CD4-positive, alpha-beta T cell (primary cell): ENCODE results near the gene DCBLD2. TPM values are rescaled to one million over a fixed set of nuclear protein-coding genes. Genes with fewer than 3 reads are reported as not detected.

Experiments
- ATAC-seq: fragments of 200-7000 bp; cut with Tn5 transposase; one replicate; pipeline ENCODE4 v1.10.0; 2022; ENCODE audit warnings: mild to moderate bottlenecking; ENCODE audit not compliant: poor library complexity
- CTCF ChIA-PET: fragments of 350-600 bp; sonication (Branson Sonifier 250); formaldehyde crosslinking; loops from one replicate; lab custom pipeline; 2021; ENCODE audit warnings: antibody characterized with exemption, inconsistent platforms; lab: Charles Lee
- POLR2A ChIA-PET: fragments of 350-600 bp; sonication (Branson Sonifier 250); formaldehyde crosslinking; loops from one replicate; lab custom pipeline; 2021; ENCODE audit warnings: antibody characterized with exemption, inconsistent platforms; lab: Charles Lee
- DNase-seq, 14 experiments: peaks; one replicate each; pipeline ENCODE4 v3.0.0-alpha.2; 2013 to 2020; ENCODE audit warnings: mixed read lengths in 2 of 14
- H3K27ac ChIP-seq, 2 donors: one replicate each; pipeline versions ENCODE4 v1.5.1 to v1.7.0; 2013; ENCODE audit warnings: low read length in 2 of 2, low read depth in 1 of 2, mild to moderate bottlenecking in 1 of 2
- H3K27me3 ChIP-seq, 2 experiments: 1 replicate in 1 of 2; 2 replicates in 1 of 2; pipeline versions ENCODE4 v1.6.1 to v1.7.0; 2013; ENCODE audit warnings: low read length in 2 of 2, control low read depth in 1 of 2, mild to moderate bottlenecking in 1 of 2, moderate library complexity in 1 of 2; ENCODE audit not compliant: insufficient read depth in 2 of 2, control insufficient read depth in 1 of 2
- H3K36me3 ChIP-seq: one replicate; pipeline ENCODE4 v1.6.1; 2013; ENCODE audit warnings: low read length, control low read depth; ENCODE audit not compliant: insufficient read depth
- H3K4me1 ChIP-seq: one replicate; pipeline ENCODE4 v1.6.1; 2013; ENCODE audit warnings: low read length, control low read depth; ENCODE audit not compliant: insufficient read depth
- H3K4me3 ChIP-seq: one replicate; pipeline ENCODE4 v1.5.1; 2013; ENCODE audit warnings: mild to moderate bottlenecking, low read length, moderate library complexity
- H3K9me3 ChIP-seq, 2 experiments: 1 replicate in 1 of 2; 2 replicates in 1 of 2; pipeline versions ENCODE4 v1.6.1 to v1.7.0; 2013; ENCODE audit warnings: low read length in 2 of 2, mild to moderate bottlenecking in 2 of 2, control low read depth in 1 of 2, moderate library complexity in 1 of 2; ENCODE audit not compliant: control insufficient read depth in 1 of 2, insufficient read depth in 1 of 2
- H3K27ac Mint-ChIP-seq: one replicate; pipeline ENCODE4 v1.8.0; 2020; ENCODE audit warnings: mixed read lengths
- H3K27me3 Mint-ChIP-seq: one replicate; pipeline ENCODE4 v1.8.0; 2021; ENCODE audit warnings: mixed read lengths
- H3K36me3 Mint-ChIP-seq: one replicate; pipeline ENCODE4 v1.8.0; 2021; ENCODE audit warnings: low read depth, mixed read lengths
- H3K4me1 Mint-ChIP-seq: one replicate; pipeline ENCODE4 v1.8.0; 2021; ENCODE audit warnings: low read depth, mixed read lengths
- H3K4me3 Mint-ChIP-seq: one replicate; pipeline ENCODE4 v1.8.0; 2020; ENCODE audit warnings: mild to moderate bottlenecking, mixed read lengths
- H3K9me3 Mint-ChIP-seq: one replicate; pipeline ENCODE4 v1.8.0; 2020; ENCODE audit warnings: mixed read lengths
- intact Hi-C, 2 experiments: fragments of 100-400 bp; cut with DNase I in 1 of 2; cut with micrococcal nuclease in 1 of 2; formaldehyde crosslinking; loops; one replicate each; pipeline versions ENCODE4 v1.15.1 to v1.9.0; 2023 to 2025; cut with DNase I, micrococcal nuclease
- total RNA-seq, 174 experiments: library from RNA in 2 of 174; stranded (reverse) in 2 of 174; gene quantifications; one replicate each; pipeline ENCODE4 v1.2.3 and lab custom pipeline; 2021 to 2026
- TF ChIP-seq, protein P1 (sequence below): fragments of 200-600 bp; IDR thresholded peaks from one replicate; pipeline ENCODE4 v1.8.0; 2022; ENCODE audit warnings: antibody characterized with exemption, mild to moderate bottlenecking

DCBLD2 gene
- total RNA-seq, 2 experiments from 2014 or later, result 2.2 to 2.5 TPM

DNA sequence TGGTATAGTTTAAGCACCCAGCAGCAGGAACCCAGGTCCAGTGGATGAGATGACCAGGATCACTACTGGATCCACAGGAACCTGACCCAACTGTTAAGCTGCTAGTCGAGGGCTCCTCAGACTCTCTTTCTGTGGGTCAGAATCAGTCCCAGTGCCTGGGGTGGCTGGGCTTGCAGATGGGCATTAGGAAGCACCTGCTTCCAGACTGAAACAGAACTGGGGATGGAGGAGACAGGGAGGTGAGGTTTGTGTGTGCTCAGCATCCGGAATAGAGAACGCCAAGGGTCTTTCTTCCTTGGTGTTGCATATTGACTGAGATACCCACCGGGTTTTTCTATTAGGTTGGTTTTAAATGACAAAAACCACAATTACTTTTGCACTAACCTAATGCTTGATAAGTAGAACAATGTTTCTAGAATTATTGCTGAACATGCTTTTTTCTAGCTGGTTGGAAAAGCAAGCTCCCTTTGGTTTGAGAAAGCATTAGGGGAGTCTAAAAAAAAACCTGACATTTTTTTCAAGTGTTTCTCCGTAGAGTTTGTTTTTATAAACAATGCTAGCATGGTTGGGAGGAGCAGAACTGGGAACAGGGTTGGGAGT lies 137.6 kb downstream of the DCBLD2 start:
- Mint-ChIP-seq H3K4me1 (peaks cover 4% of the 10 kb centered on the region), H3K27me3 (peaks cover 21% of the 10 kb centered on the region), H3K9me3 (no peaks in the 10 kb centered on the region), H3K4me3 (no peak overlapping the region), H3K36me3 (no peaks in the 10 kb centered on the region), H3K27ac (no peak overlapping the region)
- no peaks in the 10 kb centered on the region for H3K27me3 ChIP-seq
- ChIA-PET CTCF (no interaction called here), POLR2A (no interaction called here)
- TF ChIP-seq, protein P1, sequence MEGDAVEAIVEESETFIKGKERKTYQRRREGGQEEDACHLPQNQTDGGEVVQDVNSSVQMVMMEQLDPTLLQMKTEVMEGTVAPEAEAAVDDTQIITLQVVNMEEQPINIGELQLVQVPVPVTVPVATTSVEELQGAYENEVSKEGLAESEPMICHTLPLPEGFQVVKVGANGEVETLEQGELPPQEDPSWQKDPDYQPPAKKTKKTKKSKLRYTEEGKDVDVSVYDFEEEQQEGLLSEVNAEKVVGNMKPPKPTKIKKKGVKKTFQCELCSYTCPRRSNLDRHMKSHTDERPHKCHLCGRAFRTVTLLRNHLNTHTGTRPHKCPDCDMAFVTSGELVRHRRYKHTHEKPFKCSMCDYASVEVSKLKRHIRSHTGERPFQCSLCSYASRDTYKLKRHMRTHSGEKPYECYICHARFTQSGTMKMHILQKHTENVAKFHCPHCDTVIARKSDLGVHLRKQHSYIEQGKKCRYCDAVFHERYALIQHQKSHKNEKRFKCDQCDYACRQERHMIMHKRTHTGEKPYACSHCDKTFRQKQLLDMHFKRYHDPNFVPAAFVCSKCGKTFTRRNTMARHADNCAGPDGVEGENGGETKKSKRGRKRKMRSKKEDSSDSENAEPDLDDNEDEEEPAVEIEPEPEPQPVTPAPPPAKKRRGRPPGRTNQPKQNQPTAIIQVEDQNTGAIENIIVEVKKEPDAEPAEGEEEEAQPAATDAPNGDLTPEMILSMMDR, result no peak
- DNase-seq, result no peak
- intact Hi-C loops, result no loop called here
- H3K4me3 ChIP-seq, result peak overlapping the region; percentile 2
- no peak overlapping the region for H3K27ac ChIP-seq
- H3K36me3 ChIP-seq, result no peaks in the 10 kb centered on the region
- H3K4me1 ChIP-seq, result no peaks in the 10 kb centered on the region
- H3K9me3 ChIP-seq, result no peaks in the 10 kb centered on the region
- ATAC-seq, result no peak

DNA sequence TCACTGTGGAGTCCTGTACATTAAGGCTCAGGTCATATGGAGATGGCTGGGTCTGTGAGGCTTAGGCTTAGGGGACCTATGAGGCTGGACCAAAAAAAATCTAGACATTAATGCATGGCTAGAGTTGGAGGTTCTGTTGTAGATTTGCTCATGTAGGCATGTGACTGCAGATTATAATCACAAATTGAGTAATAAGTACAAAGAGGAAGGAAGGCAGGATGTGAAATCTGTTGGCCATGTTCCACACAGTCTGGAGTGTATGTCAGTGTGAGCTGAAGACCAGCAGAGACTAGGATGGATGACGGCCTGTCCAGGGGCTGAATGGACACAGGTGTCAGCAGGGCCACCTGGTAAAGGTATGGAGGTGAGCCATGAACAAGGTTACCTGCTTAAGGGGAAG lies 138.4 kb downstream of the DCBLD2 start, which contains the start of gene ST3GAL6:
Gene ST3GAL6, plus strand, starts transcription at position 265 of the 400 bp plus-strand sequence. CDS start 5,101 bp downstream, outside the sequence.
- H3K27me3 ChIP-seq, result no peaks in the 10 kb centered on the region
- peaks cover 21% of the 10 kb centered on the region for H3K27me3 Mint-ChIP-seq
- peaks cover 4% of the 10 kb centered on the region for H3K4me1 Mint-ChIP-seq
- no peaks in the 10 kb centered on the region for H3K4me1 ChIP-seq
- no peaks in the 10 kb centered on the region for H3K36me3 Mint-ChIP-seq
- no peaks in the 10 kb centered on the region for H3K9me3 Mint-ChIP-seq
- peak in 2 of 14 experiments; percentile 47 to 51 for DNase-seq
- no peak within 1 kb of the TSS for H3K27ac ChIP-seq
- peak within 1 kb of the TSS; percentile 2 for H3K4me3 ChIP-seq
- no peaks in the 10 kb centered on the region for H3K36me3 ChIP-seq
- TF ChIP-seq, protein P1, result no peak
- ChIA-PET CTCF (no interaction called here), POLR2A (no interaction called here)
- no peak within 1 kb of the TSS for H3K27ac Mint-ChIP-seq
- ATAC-seq, result no peak
- intact Hi-C loops, result no loop called here
- H3K4me3 Mint-ChIP-seq, result no peak within 1 kb of the TSS
- H3K9me3 ChIP-seq, result no peaks in the 10 kb centered on the region

DNA sequence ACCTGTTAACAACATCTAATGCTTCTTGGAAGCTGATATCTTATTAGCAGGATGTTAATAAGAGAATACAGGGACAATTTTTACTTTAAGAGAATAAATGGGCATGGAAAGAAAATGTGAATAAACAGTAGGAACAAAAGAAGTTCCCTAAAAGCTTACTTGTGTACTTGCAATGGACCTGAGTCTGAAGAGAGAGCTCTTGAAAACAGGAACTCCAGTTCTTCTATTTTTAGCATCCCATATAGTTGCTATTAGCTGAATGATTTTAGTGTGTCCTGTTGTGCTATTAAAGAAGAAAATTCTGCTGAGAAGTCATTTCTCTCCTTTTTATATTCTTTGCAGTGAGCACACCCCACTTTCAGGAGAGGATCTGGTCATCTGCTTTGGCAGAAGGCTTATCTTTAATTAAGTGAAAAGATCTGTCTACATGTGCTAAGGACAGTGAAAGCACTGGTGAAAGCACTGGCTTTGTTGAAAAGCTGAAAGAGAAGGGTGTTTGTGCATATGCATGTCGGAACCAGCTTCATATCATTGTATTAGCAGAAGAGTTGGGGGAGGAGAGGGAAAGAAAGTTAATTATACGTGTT lies 139.8 kb downstream of the DCBLD2 start:
- no peaks in the 10 kb centered on the region for H3K9me3 Mint-ChIP-seq
- ChIA-PET POLR2A (no interaction called here), CTCF (no interaction called here)
- no peak overlapping the region for H3K27ac Mint-ChIP-seq
- Histone ChIP-seq H3K27ac (no peak overlapping the region), H3K4me1 (no peaks in the 10 kb centered on the region), H3K27me3 (no peaks in the 10 kb centered on the region), H3K4me3 (no peak overlapping the region), H3K9me3 (no peaks in the 10 kb centered on the region), H3K36me3 (no peaks in the 10 kb centered on the region)
- peaks cover 15% of the 10 kb centered on the region for H3K27me3 Mint-ChIP-seq
- peaks cover 4% of the 10 kb centered on the region for H3K4me1 Mint-ChIP-seq
- DNase-seq (no peak), ATAC-seq (no peak)
- H3K4me3 Mint-ChIP-seq, result no peak overlapping the region
- H3K36me3 Mint-ChIP-seq, result no peaks in the 10 kb centered on the region
- intact Hi-C loops, result no loop called here
- TF ChIP-seq, protein P1, result no peak
